Measurements from ENCODE around the gene PCK1. TPM values are rescaled to one million over a fixed set of nuclear protein-coding genes. Genes with fewer than 3 reads are reported as not detected.

PCK1 gene
- total RNA-seq, 1 donor from 2014 or later, result not detected

DNA sequence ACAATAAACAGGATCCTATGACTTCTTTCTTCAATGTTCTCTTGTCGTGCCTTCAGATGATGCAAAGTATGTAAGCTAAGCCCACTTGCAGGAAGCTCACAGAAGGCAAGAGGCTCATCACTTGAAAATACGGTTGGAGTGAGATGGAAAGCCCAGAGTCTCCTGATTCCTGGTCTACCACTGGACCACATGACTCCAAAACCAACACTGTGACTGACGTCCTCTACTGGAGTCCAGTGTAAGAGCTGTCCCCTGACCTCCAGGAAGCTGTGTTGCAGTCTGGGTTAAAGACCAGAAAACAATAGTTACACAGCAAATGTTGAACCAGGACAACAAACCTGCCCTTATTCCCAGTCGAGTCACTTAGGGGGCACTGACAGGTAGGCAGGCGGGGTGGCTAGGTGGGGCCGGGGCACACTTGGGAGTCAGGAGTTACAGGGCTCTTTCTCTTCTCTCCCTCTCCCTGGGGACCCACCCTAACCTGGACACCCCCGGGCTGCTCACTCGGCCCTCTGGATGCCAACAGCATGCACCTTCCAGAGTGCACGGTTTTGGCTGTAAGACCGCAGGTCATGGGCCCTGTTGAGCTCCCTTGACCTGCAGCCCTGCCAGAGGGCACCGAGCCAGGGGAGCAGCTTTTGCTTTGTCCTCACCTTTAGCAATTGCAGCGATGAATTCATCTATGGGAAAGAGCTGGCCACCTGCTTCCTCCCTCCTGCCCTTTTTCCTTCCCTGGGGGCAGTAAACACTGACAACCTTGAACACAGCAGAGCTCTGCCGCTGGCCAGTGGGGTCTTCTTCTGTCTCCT lies 7.4 kb downstream of the PCK1 start:
- no peak overlapping the region for H3K27ac ChIP-seq
- intact Hi-C loops (cut with DNase I), result no loop called here
- no peak for DNase-seq

DNA sequence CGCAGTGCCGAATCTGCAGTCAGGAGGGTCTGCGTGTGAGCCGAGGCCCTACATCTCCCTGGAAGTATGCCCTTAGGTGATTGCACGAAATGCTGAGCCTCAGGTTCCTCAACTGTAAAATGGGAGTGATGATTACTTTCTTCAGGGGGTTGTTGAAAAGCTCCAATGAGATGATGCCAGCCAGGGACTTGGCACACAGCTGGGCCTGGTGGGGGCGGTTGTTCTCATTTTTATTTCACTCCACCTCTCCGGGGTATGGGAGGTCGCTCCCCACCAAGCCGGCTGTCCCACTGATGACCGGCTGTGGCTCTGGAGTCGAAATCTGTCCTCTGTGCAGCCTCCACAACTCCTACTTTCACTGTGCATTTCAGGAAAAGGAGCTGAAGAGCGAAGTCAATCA lies 8.1 kb downstream of the PCK1 start:
- intact Hi-C loops (cut with DNase I), result no loop called here
- ATAC-seq, result no peak
- no peak for DNase-seq
- H3K4me1 ChIP-seq, result no peaks in the 10 kb centered on the region
- H3K27ac ChIP-seq, result no peak overlapping the region
- no peaks in the 10 kb centered on the region for H3K27me3 ChIP-seq (ENCODE audit: low read depth)
- TF ChIP-seq, protein P1, sequence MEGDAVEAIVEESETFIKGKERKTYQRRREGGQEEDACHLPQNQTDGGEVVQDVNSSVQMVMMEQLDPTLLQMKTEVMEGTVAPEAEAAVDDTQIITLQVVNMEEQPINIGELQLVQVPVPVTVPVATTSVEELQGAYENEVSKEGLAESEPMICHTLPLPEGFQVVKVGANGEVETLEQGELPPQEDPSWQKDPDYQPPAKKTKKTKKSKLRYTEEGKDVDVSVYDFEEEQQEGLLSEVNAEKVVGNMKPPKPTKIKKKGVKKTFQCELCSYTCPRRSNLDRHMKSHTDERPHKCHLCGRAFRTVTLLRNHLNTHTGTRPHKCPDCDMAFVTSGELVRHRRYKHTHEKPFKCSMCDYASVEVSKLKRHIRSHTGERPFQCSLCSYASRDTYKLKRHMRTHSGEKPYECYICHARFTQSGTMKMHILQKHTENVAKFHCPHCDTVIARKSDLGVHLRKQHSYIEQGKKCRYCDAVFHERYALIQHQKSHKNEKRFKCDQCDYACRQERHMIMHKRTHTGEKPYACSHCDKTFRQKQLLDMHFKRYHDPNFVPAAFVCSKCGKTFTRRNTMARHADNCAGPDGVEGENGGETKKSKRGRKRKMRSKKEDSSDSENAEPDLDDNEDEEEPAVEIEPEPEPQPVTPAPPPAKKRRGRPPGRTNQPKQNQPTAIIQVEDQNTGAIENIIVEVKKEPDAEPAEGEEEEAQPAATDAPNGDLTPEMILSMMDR (IDR thresholded peaks at IDR 0.05), result no peak
- no peaks in the 10 kb centered on the region for H3K9me3 ChIP-seq
- no peaks in the 10 kb centered on the region for H3K36me3 ChIP-seq
- H3K4me3 ChIP-seq, result no peak overlapping the region

More for the DNA sequence above, 7.4 kb downstream of the PCK1 start:
- TF ChIP-seq, protein P1 (IDR thresholded peaks at IDR 0.05), result no peak
- H3K36me3 ChIP-seq, result no peaks in the 10 kb centered on the region
- no peaks in the 10 kb centered on the region for H3K9me3 ChIP-seq
- ATAC-seq, result peak in 1 of 2 donors; percentile 35
- H3K4me3 ChIP-seq, result no peak overlapping the region
- no peaks in the 10 kb centered on the region for H3K27me3 ChIP-seq (ENCODE audit: low read depth)
- H3K4me1 ChIP-seq, result no peaks in the 10 kb centered on the region

DNA sequence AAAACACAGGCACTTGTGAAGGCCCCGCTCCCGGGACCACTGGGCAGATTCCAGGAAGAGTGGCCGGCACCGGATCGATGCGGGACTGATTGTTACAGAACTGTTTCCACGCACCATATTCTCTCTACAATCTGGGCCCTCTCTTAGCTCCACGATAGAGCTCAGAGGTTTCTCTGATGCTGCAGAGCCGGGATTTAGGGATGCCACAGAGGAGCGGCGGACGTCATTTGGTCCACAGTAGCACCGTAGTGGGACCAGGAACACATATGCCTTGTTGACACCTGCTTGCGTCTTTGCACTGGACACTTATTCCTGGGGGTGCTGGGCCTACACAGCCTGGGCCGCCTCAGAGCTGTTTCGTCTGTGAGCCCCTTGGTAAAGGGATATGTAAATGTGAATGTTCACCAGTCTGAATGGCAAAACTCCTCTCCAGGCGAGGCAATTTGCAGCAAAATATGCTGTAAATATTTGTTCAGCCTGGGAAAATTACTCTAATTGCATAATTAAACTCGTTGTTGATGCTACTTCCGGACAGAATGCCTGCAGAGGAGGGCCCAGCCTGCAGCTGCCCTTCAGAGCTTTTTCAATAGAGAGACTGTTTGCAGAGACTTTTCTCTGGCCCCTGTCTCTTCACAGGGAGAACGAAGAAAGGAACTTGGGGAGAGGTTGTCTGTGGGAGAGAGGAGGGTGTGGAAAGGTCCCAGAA lies 9.4 kb downstream of the PCK1 start:
- DNase-seq, result no peak
- Histone ChIP-seq H3K4me1 (no peaks in the 10 kb centered on the region), H3K9me3 (no peaks in the 10 kb centered on the region), H3K36me3 (no peaks in the 10 kb centered on the region), H3K27ac (no peak overlapping the region), H3K4me3 (no peak overlapping the region), H3K27me3 (ENCODE audit: low read depth) (no peaks in the 10 kb centered on the region)
- no peak for ATAC-seq
- intact Hi-C loops (cut with DNase I), result no loop called here
- TF ChIP-seq, protein P1 (IDR thresholded peaks at IDR 0.05), result no peak

DNA sequence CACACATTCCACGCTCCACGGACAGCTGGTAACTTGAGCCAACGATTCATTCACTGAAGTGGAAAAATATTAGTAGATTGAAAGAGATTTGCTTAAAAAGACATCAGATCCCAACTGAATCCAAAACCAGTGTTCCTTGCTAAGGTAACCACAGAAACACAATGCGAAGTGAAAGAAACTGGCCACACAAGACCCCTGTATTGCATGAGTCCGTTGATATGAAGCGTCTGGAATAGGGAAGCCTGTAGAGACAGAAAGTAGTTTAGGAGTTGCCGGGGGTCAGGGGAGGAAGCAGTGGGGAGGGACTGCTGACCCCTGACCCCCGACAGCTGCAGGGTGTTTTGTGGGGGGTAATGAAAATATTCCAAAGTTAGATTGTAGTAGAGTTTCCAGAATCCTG lies 10.0 kb downstream of the PCK1 start:
- no peak for DNase-seq
- no peak for ATAC-seq

DNA sequence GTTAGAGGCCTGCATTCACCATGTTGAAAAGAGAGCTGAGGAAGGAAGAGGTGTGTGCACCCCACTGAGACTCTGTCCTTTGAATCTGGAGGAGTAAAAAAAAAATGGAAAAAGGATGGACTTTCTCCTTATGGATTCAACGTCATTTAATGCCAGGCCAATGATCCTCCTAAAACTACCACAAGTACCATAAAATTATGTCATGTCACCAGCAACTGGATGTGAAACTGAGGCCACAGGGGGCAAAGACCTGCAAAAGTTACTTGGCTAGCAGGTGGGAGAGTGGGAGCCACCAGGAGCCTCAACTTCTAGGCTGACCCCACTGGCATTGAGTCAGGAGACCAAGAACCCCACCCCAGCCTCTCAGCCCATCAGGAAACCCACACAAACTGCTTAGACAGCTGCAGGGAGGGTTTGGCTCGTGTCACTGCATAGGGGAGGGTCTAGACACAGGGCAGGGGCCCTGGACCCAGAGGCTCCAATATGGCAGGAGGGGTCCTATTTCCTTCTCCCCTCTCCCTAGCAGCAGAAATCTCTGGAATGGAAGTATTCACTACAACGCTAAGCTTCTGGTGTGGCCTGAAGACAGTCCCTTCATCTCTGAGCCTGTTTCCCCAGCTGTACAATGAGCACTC lies 11.0 kb downstream of the PCK1 start:
- Histone ChIP-seq H3K9me3 (no peaks in the 10 kb centered on the region), H3K4me1 (no peaks in the 10 kb centered on the region), H3K36me3 (no peaks in the 10 kb centered on the region), H3K4me3 (no peak overlapping the region), H3K27ac (no peak overlapping the region), H3K27me3 (ENCODE audit: low read depth) (no peaks in the 10 kb centered on the region)
- TF ChIP-seq, protein P1 (IDR thresholded peaks at IDR 0.05), result no peak
- no peak for ATAC-seq
- DNase-seq, result no peak
- intact Hi-C loops (cut with DNase I), result no loop called here

More for the DNA sequence above, 10.0 kb downstream of the PCK1 start:
- intact Hi-C loops (cut with DNase I), result no loop called here
- H3K27ac ChIP-seq, result no peak overlapping the region
- H3K4me3 ChIP-seq, result no peak overlapping the region
- no peaks in the 10 kb centered on the region for H3K27me3 ChIP-seq (ENCODE audit: low read depth)
- no peaks in the 10 kb centered on the region for H3K36me3 ChIP-seq
- no peaks in the 10 kb centered on the region for H3K4me1 ChIP-seq
- no peaks in the 10 kb centered on the region for H3K9me3 ChIP-seq
- TF ChIP-seq, protein P1 (IDR thresholded peaks at IDR 0.05), result no peak

All from lower lobe of right lung (tissue), 2 donors.